DND-41 (cell line): ENCODE data around the gene YPEL5.

Source experiments
- ATAC-seq: fragments of 200-7000 bp; cut with Tn5 transposase; 3 replicates; pipeline ENCODE4 v1.9.1; 2021; ENCODE audit warnings: low read depth; ENCODE audit not compliant: insufficient read depth
- DNase-seq: peaks from one replicate; pipeline ENCODE4 v3.0.0-alpha.2; 2020
- H2AFZ ChIP-seq: 2 replicates; pipeline ENCODE4 v1.6.0; 2012; ENCODE audit warnings: low read depth, low read length
- H3K27ac ChIP-seq: 2 replicates; pipeline ENCODE4 v1.5.1; 2012; ENCODE audit warnings: low read length, inconsistent platforms
- H3K27me3 ChIP-seq: fragments of 200-600 bp; sonication (generic); 2 replicates; pipeline ENCODE4 v1.6.0; 2012; ENCODE audit warnings: low read length, mild to moderate bottlenecking, inconsistent platforms; ENCODE audit not compliant: insufficient read depth, poor library complexity
- H3K36me3 ChIP-seq: 2 replicates; pipeline ENCODE4 v1.5.1; 2012; ENCODE audit warnings: low read length, inconsistent platforms; ENCODE audit not compliant: insufficient read depth
- H3K4me1 ChIP-seq: 2 replicates; pipeline ENCODE4 v1.5.1; 2012; ENCODE audit warnings: mild to moderate bottlenecking, low read length; ENCODE audit not compliant: insufficient read depth
- H3K4me2 ChIP-seq: 2 replicates; pipeline ENCODE4 v1.6.0; 2012; ENCODE audit warnings: mild to moderate bottlenecking, moderate library complexity, low read length, inconsistent platforms; ENCODE audit not compliant: insufficient read depth
- H3K4me3 ChIP-seq, 2 experiments: fragments of 200-600 bp in 1 of 2; shearing (Covaris generic) in 1 of 2; 2 replicates each; pipeline ENCODE4 v1.5.1; 2012 to 2016; ENCODE audit warnings: inconsistent platforms in 2 of 2, low read length in 2 of 2, mild to moderate bottlenecking in 2 of 2, low read depth in 1 of 2, moderate library complexity in 1 of 2
- H3K79me2 ChIP-seq: 2 replicates; pipeline ENCODE4 v1.6.0; 2012; ENCODE audit warnings: low read length, inconsistent platforms; ENCODE audit not compliant: insufficient read depth
- H3K9ac ChIP-seq: 2 replicates; pipeline ENCODE4 v1.6.0; 2012; ENCODE audit warnings: low read depth, mild to moderate bottlenecking, inconsistent platforms, low read length, moderate library complexity
- H3K9me3 ChIP-seq: 2 replicates; pipeline ENCODE4 v1.5.1; 2012; ENCODE audit warnings: low read length, moderate library complexity, mild to moderate bottlenecking, inconsistent platforms; ENCODE audit not compliant: insufficient read depth, severe bottlenecking
- H4K20me1 ChIP-seq: 2 replicates; pipeline ENCODE4 v1.6.0; 2012; ENCODE audit warnings: low read length; ENCODE audit not compliant: insufficient read depth
- CTCF ChIP-seq: IDR thresholded peaks from 2 replicates; pipeline ENCODE4 v1.5.1; 2012; ENCODE audit warnings: borderline replicate concordance, low read length, moderate library complexity, mild to moderate bottlenecking; ENCODE audit not compliant: poor library complexity, severe bottlenecking; ENCODE audit errors: extremely low read depth
- EZH2 ChIP-seq: IDR thresholded peaks from 3 replicates; pipeline ENCODE4 v1.6.1; 2012; ENCODE audit warnings: borderline replicate concordance, low read depth, mild to moderate bottlenecking, moderate library complexity, low read length, inconsistent platforms; ENCODE audit not compliant: severe bottlenecking

Gene YPEL5

GRCh38 chr2:30165050-30165520 lies 18.3 kb downstream of the YPEL5 start:
- H2AFZ ChIP-seq = no peak overlapping the region
- peak; percentile 100 for ATAC-seq
- no peaks in the 10 kb centered on the region for H4K20me1 ChIP-seq
- no peak overlapping the region for H3K4me2 ChIP-seq
- H3K4me1 ChIP-seq = peaks cover 3% of the 10 kb centered on the region; the same call in 1 of the 2 replicates
- H3K36me3 ChIP-seq = peaks cover 4% of the 10 kb centered on the region; the same call in 1 of the 2 replicates
- H3K9ac ChIP-seq = no peak overlapping the region
- no peaks in the 10 kb centered on the region for H3K27me3 ChIP-seq
- DNase-seq = peak; percentile 75
- H3K79me2 ChIP-seq = no peaks in the 10 kb centered on the region
- no peaks in the 10 kb centered on the region for H3K9me3 ChIP-seq
- TF ChIP-seq CTCF (peak; percentile 89), EZH2 (no peak)
- H3K27ac ChIP-seq = no peak overlapping the region
- H3K4me3 ChIP-seq = no peak overlapping the region

GRCh38 chr2:30165617-30166016 lies 18.8 kb downstream of the YPEL5 start:
- no peak overlapping the region for H3K9ac ChIP-seq
- H4K20me1 ChIP-seq = no peaks in the 10 kb centered on the region
- TF ChIP-seq EZH2 (no peak), CTCF (no peak)
- H3K9me3 ChIP-seq = no peaks in the 10 kb centered on the region
- no peak for ATAC-seq
- no peak overlapping the region for H2AFZ ChIP-seq
- no peaks in the 10 kb centered on the region for H3K36me3 ChIP-seq
- H3K27ac ChIP-seq = no peak overlapping the region
- no peak overlapping the region for H3K4me3 ChIP-seq
- H3K4me2 ChIP-seq = no peak overlapping the region
- H3K27me3 ChIP-seq = no peaks in the 10 kb centered on the region
- no peak for DNase-seq
- no peaks in the 10 kb centered on the region for H3K79me2 ChIP-seq
- peaks cover 3% of the 10 kb centered on the region; the same call in 1 of the 2 replicates for H3K4me1 ChIP-seq

GRCh38 chr2:30172627-30173026 lies 25.8 kb downstream of the YPEL5 start:
- Histone ChIP-seq H3K79me2 (no peaks in the 10 kb centered on the region), H3K9ac (no peak overlapping the region), H3K27ac (no peak overlapping the region), H3K4me3 (no peak overlapping the region), H3K4me1 (no peaks in the 10 kb centered on the region), H3K36me3 (no peaks in the 10 kb centered on the region), H3K9me3 (no peaks in the 10 kb centered on the region), H4K20me1 (no peaks in the 10 kb centered on the region), H3K27me3 (no peaks in the 10 kb centered on the region), H3K4me2 (no peak overlapping the region), H2AFZ (no peak overlapping the region)
- no peak for DNase-seq
- ATAC-seq = no peak
- TF ChIP-seq CTCF (no peak), EZH2 (no peak)

- TF ChIP-seq CTCF (no peak), EZH2 (no peak)
- no peak overlapping the region for H2AFZ ChIP-seq
- ATAC-seq = no peak
- H3K27me3 ChIP-seq = no peaks in the 10 kb centered on the region
- no peak overlapping the region for H3K27ac ChIP-seq
- no peaks in the 10 kb centered on the region for H3K36me3 ChIP-seq
- H3K9me3 ChIP-seq = no peaks in the 10 kb centered on the region
- H3K4me1 ChIP-seq = no peaks in the 10 kb centered on the region
- no peak overlapping the region for H3K4me2 ChIP-seq
- H3K4me3 ChIP-seq = no peak overlapping the region
- H4K20me1 ChIP-seq = no peaks in the 10 kb centered on the region
- H3K79me2 ChIP-seq = no peaks in the 10 kb centered on the region
- no peak for DNase-seq
- no peak overlapping the region for H3K9ac ChIP-seq
Measured at GRCh38 chr2:30177440-30177839, 30.6 kb downstream of the YPEL5 start.
